Thymus (tissue), 11 donors: Measurements from ENCODE around the gene RAP1GAP. TPM values are rescaled to one million over a fixed set of nuclear protein-coding genes. Genes with fewer than 3 reads are reported as not detected.

ENCODE experiments used
- DNase-seq, 9 donors: peaks; one replicate each; pipeline ENCODE4 v3.0.0-alpha.2; 2013; ENCODE audit warnings: low spot score in 9 of 9, low read depth in 6 of 9, missing footprints in 1 of 9
- H3K27ac ChIP-seq, 2 donors: one replicate each; pipeline ENCODE4 v1.5.1; 2013; ENCODE audit warnings: control low read depth in 1 of 2, low read depth in 1 of 2, low read length in 1 of 2, mild to moderate bottlenecking in 1 of 2, moderate library complexity in 1 of 2
- H3K27me3 ChIP-seq, 2 donors: one replicate each; pipeline ENCODE4 v1.5.1; 2013; ENCODE audit warnings: low read length in 1 of 2; ENCODE audit not compliant: control insufficient read depth in 2 of 2, insufficient read depth in 1 of 2
- H3K36me3 ChIP-seq, 2 donors: one replicate each; pipeline ENCODE4 v1.5.1; 2013; ENCODE audit warnings: low read length in 1 of 2, mild to moderate bottlenecking in 1 of 2, moderate library complexity in 1 of 2; ENCODE audit not compliant: control insufficient read depth in 2 of 2, insufficient read depth in 2 of 2
- H3K4me1 ChIP-seq, 2 donors: one replicate each; pipeline ENCODE4 v1.5.1; 2013; ENCODE audit warnings: low read length in 2 of 2; ENCODE audit not compliant: control insufficient read depth in 2 of 2, insufficient read depth in 2 of 2
- H3K4me3 ChIP-seq, 2 donors: one replicate each; pipeline ENCODE4 v1.5.1; 2013; ENCODE audit warnings: low read length in 2 of 2, control low read depth in 1 of 2, mild to moderate bottlenecking in 1 of 2
- H3K9me3 ChIP-seq, 2 donors: one replicate each; pipeline ENCODE4 v1.5.1; 2013; ENCODE audit warnings: low read length in 1 of 2, mild to moderate bottlenecking in 1 of 2; ENCODE audit not compliant: control insufficient read depth in 2 of 2, insufficient read depth in 1 of 2
- WGBS: extraction: QIAGEN DNeasy Blood & Tissue Kit; methylation state at CpG from one replicate; pipeline ENCODE4 v1.1.7; 2013; 5-methylcytosine and 5-hydroxymethylcytosine counted together
- polyA plus RNA-seq: library from polyadenylated mRNA; stranded (reverse); fragments of 200-250 nt; gene quantifications from one replicate; pipeline ENCODE4 v1.2.3, GENCODE V29; 2013
- total RNA-seq: library from RNA; stranded (reverse); fragments of 120-200 nt; gene quantifications from one replicate; pipeline ENCODE4 v1.2.4, GENCODE V29; 2013
- donor health status: healthy.

The RAP1GAP gene
- total and polyA plus RNA-seq, 2 donors: 1.6 to 3.5 TPM

GRCh38 chr1:21547876-21548275 lies 121.3 kb downstream of the RAP1GAP start:
- H3K36me3 ChIP-seq: no peaks in the 10 kb centered on the region
- H3K27me3 ChIP-seq: peaks cover 0 to 3% of the 10 kb centered on the region in 2 donors
- H3K9me3 ChIP-seq: no peaks in the 10 kb centered on the region
- WGBS: 92% methylated on average over 11 of the region's 11 CpGs
- H3K4me3 ChIP-seq: no peak overlapping the region
- no peak overlapping the region for H3K27ac ChIP-seq
- H3K4me1 ChIP-seq: no peaks in the 10 kb centered on the region
- no peak for DNase-seq

Other genes starting within 250 kb of the RAP1GAP start
- 3.1 TPM for gene NBPF3, start 229.2 kb downstream of the RAP1GAP start, total RNA-seq
- 1.6 TPM for gene NBPF3, start 229.2 kb downstream of the RAP1GAP start, polyA plus RNA-seq
- 0.90 TPM for gene ALPL, start 159.9 kb downstream of the RAP1GAP start, total RNA-seq
- gene ALPL, start 159.9 kb downstream of the RAP1GAP start, polyA plus RNA-seq: 3.8 TPM
- gene USP48, start 113.8 kb upstream of the RAP1GAP start, total RNA-seq: 25.3 TPM
- 34.3 TPM for gene USP48, start 113.8 kb upstream of the RAP1GAP start, polyA plus RNA-seq
- 0.14 TPM for gene LDLRAD2, start 142.9 kb upstream of the RAP1GAP start, total RNA-seq
- gene LDLRAD2, start 142.9 kb upstream of the RAP1GAP start, polyA plus RNA-seq: 1.9 TPM